HG02943 (cell line): ENCODE measurements around the gene LYRM4.

Experiments
- ATAC-seq: cut with Tn5 transposase; IDR thresholded peaks from one replicate; pipeline ENCODE4 v1.9.1; 2021; ENCODE audit warnings: mild to moderate bottlenecking, low read depth, moderate library complexity; ENCODE audit not compliant: unreplicated experiment

LYRM4 gene

DNA sequence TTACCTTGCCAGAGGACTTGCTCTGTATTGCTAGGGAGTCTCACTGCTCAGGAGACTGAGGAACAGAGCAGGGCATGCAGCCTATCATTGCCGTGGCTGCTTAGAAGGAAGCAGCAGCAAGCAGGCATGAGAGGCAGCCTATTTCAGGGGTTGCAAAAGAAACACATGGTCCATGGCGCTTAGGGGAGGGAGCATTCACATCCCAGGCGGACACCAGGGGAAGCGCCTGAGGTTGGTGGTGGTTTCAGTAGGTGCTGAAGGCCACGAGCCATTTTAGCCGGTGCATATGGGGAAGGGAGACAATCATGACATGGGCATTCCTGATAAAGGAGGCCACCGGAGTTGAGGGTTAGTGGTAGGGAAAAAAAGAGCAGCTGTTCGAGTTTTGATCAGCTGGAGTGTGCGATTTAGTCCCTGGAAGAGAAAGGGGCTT is 21.5 kb upstream of the LYRM4 start:
- ATAC-seq: no peak

DNA sequence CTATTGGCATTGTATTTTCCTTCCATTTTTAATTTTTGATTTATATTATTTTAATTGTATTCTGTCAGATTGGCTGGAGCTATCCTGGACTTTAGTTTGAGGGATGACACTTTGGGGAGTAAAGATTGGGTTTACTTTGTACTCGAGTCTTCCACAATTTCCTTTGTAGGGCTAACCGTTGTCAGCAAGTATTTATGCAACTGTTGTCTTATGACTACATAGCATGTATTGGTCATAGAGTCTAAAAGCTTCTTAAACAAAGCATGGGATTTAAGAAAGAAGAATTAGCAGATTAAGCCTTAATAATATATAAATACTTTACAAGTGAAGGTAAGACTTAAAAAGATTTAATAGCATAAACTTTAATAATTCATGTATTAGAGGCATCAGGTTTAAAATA is 20.2 kb upstream of the LYRM4 start:
- no peak for ATAC-seq

DNA sequence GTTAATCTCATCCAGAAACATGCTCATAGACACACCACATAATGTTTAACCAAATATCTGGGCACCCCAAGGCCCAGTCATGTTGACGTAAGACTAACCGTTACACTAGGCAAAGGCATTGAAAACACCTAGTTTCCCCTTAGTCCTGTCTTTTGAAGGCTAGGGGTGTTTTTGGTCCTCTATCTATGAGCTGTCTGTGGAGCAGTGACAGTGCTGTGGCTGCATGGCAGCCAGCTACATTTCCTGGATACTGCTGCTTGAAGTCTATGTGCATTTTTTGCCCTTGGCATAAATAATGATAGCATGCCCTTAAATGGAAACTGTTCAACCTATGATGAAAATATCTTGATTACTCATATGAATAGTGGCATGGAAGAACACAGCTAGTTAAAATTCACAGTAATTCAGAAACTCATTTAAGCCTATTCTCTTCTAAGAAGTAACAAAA is 19.2 kb upstream of the LYRM4 start:
- no peak for ATAC-seq

DNA sequence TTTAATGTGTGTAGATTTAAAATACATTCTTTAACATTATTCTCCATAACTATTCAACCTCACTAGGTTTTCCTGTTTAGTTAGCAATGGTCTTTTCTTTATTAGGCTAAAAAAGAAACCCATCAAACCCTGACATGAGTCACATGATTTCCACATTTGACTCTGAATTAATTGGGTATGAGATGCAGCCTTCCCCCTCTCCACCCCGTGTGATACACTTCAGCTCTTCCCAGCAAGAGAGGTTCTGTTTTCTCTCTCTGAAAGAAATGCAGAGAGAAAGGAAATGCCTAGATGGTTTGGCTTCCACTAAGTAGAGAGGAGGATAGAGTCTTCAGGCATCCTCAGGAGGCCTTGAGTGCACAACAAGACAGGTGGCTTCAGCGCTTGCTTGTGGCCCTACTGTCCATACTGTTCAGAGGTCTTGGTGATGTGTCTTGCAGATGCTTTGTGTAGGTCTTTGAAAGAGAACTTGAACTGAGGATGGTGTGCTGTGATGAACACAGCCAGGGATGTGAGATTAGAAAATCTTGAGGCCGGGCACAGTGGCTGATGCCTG is 17.9 kb upstream of the LYRM4 start:
- ATAC-seq: no peak

DNA sequence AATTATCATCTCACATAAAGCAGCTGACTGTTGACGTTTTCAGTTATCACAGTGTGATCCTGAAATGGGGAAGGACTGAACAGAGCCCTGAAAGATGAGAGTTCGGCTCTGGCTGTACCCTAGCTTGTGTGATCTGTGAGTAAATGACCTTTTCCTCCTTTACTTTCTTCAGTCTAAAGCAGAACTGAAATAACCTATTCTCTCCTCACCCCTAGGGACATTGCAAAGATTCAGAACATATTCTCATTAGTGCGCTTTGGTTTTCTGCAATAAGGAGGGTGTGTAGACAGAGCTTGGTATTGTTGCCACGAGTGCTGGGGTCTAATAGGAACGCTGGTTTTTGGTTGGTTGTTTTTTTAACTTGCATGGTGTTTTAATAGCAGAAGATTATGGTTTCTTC is 17.3 kb upstream of the LYRM4 start:
- no peak for ATAC-seq

DNA sequence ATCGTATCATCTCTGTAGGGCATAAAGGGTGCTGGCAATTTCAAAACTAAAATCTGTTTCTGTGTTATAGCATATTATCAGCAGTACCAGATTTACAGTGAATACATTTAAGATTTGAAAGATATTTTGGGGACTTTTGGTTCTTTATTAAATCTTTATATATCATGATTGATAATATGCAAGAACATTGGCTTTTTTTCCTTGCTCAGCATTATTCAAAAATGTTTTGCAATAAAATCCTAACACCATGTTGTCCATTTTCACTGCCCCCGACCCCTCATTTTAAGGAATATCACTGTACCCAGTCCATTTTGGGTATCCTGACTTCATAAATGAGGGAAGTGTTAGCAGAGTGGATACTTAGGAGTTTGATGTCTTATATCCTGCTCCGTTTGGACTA is 16.8 kb upstream of the LYRM4 start:
- ATAC-seq: no peak

DNA sequence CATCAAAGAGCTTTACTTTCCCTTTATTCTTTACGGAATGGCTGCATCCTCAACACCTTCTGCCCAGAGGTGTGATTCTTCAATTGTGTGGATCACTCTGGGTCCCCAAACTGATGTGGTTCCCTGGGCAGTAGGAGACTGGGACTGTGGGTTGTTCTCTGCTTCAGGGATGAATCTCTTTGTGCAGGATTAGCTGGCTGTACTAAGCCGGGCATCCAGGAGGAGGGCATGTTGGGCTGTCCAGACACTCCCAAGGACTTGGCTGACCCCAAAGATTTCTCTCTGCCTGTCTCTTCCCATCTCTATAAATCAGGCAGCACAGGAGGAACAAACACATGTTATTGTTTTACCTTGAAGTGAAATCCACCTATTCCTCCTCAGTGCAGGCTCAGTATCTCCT is 15.8 kb upstream of the LYRM4 start:
- no peak for ATAC-seq

DNA sequence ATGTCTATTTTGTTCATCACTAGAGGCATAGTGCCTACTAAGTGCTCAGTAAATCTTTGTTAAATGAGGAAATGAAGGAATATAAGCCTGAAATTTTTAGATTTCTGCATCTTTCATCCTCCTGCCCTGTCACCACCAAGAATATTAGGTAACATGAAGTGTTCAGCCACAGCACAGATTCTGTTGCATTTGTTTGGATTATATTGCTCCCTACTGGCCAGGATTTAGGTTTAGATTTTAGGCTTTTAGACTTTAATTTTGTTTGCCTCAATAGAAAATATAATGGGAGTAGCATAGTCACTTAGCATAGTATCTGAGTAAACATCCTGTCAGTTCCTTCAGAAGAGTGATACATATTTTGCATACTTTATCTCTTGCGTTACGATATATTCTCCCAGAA is 14.7 kb upstream of the LYRM4 start:
- no peak for ATAC-seq

DNA sequence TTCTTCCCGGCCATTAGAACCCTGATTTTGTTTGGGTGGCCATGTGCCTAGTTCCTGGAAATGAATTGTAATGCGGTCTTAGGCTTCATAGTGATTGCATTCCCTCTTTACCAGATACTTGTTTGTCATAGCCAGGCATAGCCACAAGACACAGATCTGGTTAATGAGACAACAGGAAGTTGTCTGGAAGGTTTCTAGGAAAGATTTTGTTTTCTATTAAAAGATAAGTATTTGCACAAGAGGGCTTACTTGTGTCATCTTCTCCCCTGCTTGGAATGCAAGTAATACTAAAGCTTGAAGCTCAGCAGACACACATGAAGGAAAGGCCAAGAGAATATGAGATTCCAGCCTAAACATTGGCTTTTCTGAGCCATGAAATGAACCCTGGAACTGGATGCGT is 13.5 kb upstream of the LYRM4 start:
- no peak for ATAC-seq

DNA sequence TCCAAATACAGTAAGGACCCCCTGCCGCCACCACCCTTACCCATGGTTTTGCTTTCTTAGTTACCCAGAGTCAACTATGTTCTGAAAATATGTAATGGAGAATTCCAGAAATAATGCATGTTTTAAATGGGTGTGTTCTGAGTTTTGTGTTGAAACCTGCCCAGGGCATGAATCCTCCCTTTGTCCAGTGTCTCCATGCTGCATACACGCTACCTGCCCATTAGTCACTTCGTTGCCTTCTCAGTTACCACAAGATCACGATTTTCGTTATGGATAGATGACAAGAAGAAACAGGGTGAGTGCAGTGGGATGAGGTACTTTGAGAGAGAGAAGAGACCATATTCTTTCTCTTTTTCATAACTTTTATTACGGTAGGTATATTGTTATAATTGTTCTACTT is 11.2 kb upstream of the LYRM4 start:
- no peak for ATAC-seq

DNA sequence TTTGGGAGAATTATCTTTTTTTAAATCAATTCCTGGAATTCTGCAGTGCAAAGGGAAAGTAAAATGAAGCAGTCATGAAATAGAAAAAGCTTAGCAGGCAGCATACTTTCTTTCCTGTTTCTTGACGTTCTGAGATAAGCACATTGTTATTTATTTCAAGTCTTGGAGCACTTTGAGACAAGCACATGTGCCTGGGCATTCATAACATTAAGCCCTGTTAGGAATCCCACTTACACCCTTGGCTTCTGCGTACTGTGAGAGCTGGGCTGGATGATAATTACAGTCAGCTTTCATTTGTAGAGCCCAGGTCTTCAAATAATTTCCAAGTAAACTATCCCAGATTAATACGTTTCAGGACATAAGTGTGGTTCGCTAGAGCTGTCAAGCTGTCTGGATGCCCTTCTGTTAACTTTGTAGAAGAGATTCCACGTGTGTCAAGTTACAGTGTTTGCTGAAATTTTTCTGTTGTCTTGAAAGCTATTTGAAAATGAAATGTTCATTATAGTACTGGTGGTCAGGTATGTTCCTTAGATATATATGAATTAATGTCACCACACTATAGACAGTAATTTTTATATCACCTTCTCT is 9.4 kb upstream of the LYRM4 start:
- ATAC-seq: no peak

DNA sequence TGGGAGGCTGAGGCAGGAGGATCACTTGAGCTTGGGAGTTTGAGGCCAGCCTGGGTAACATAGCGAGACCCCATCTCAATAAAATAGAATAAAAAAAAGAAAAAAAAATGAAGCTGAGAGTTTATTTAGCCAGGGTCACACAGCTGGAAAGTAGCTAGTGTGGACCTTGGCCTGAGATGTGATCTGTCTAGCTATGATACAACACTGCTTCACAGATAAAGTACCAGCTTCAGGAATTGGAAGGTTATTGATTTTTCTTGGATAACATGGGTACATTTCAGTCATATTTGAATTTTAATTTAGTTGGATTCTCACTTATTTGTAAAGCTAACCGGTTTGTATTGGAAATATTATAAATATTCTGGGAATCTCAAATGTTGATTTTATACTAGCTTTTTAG is 5.7 kb upstream of the LYRM4 start:
- no peak for ATAC-seq

DNA sequence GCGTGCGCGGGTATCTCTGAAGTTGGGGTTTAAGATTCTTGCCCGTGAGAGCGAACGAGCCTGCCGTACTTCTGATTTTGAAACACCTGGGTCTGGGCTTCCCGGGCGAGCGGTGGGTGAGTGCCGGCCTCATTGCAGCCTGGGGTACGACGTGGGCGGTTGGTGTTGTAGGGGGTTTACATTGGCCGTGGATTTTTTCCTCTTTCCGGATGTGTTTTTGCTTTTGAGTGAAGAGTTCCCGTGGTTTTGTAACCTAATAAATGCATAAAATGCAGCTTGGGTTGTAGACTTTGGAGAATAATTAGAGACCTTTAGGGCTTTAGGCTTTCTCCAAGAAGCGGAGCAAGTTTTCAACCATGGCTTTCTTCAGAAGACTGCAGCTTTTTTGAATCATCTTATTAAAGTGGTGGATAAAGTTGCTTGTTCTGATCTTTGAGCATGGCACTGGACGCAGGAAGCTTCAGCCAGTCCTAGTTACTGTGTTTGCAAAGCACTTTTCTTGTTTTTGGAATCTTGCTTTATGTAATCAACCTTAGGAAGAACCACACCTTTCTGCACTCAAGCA is 877 bp upstream of the LYRM4 start:
- ATAC-seq: no peak

DNA sequence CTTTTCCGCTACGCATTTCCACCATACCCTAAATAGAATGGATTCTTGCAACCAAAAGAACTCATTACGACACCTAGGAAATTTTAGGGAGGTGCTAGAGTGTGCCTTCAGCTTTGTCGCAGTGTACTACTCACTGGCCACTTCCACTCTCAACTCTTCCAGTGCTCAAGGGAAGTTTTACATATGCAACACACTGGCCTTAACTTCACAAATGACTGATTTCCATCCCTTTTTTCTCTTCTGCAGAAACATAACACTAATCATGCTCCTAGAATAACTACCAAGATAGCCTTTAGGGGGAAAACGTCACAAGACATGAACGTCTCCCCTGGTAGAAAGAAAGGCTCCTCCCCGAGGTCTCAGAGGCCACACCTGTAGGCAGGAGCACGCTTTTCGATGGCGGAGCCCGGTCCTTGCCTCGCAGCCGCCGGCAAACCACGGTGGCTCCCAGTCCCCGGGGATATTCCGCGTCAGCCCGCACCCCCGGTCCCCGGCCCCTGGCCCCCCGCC is 584 bp downstream of the LYRM4 start:
- peak; percentile 70 for ATAC-seq

DNA sequence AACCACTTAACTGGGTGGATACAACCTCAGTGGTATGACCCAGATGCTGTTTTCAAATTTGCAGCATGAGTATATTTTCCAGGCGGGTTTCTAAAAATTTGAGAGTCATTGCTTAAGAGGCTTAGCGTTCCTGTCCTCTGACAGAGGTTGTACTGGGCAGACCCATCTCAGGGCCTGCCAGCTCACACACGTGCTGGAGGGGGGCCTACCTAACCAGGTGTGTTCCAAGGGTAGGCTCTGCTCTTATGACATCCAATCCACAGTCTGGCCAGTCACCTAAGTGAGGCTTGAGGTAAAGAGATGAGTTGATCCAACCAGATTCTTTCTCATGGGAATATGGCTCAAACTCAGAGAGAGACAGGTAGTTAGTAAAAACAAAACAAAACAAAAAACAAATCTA is 1.3 kb downstream of the LYRM4 start:
- no peak for ATAC-seq

DNA sequence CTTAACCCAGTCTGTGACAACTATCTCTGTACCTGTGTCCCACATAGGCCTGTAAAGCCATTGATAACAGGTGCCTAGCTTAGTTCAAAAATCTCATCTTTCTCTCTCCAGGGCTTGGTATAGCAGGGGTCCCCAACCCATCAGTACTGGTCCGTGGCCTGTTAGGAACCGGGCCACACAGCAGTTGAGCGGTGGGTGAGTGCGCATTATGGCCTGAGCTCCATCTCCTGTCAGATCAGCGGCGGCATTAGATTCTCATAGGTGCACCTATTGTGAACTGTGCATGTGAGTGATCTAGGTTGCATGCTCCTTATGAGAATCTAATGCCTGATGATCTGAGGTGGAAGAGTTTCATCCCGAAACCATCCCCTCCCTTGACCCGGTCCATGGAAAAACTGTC is 3.4 kb downstream of the LYRM4 start:
- no peak for ATAC-seq

DNA sequence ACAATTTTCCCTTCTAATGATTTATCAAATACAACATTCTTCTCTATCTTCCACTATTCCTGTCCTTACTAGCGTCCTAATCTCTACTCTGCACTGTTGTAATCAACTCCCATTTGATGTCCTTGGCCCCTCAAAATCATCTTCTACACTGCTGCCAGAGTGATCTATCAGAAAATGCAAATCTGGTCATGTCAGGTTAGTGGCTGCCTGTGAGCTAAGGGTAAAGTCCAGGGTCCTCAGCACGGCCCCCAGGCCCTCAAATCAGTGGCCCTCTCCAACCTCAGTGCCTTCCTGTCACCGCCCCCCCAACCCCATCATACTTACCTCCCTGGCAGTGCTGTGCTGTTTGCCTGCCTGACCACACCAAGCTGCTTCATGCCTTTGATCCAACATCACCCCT is 3.8 kb downstream of the LYRM4 start:
- no peak for ATAC-seq

DNA sequence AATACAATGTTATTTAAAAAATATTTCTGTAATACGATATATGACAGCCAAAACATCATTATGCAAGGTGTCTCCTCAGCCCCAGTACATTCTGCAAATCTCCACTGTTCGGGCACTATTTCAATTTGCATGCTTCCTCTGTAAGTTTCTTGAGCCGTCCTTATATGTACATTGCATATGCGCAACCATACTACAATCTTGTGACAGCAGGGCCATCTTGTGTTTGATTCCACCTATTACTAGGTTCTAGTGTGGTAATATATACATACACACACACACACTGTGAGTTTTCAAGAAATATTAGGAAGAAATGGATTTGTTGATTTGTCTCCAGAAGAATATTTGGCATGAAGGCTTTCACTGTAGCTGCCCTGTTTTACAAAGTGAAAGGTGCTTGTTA is 9.8 kb downstream of the LYRM4 start:
- no peak for ATAC-seq

DNA sequence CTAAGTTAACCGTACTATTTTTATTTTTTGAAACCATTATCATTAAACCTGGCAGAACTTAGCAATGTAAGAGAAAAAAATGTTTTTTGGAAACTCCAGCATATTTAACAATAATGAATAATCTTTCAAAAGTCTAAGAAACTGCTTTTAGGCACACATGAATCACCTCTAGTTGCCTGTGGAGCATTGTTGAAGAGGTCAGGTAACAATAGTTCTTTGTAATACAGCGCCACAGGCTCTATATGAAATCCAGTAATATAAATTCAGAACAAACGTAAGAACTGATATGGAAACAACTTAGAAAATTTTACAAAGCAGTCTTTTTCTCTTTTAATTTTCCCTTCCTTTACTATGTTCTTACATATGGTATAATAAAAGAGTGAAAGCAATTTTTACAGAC is 10.3 kb downstream of the LYRM4 start:
- no peak for ATAC-seq

DNA sequence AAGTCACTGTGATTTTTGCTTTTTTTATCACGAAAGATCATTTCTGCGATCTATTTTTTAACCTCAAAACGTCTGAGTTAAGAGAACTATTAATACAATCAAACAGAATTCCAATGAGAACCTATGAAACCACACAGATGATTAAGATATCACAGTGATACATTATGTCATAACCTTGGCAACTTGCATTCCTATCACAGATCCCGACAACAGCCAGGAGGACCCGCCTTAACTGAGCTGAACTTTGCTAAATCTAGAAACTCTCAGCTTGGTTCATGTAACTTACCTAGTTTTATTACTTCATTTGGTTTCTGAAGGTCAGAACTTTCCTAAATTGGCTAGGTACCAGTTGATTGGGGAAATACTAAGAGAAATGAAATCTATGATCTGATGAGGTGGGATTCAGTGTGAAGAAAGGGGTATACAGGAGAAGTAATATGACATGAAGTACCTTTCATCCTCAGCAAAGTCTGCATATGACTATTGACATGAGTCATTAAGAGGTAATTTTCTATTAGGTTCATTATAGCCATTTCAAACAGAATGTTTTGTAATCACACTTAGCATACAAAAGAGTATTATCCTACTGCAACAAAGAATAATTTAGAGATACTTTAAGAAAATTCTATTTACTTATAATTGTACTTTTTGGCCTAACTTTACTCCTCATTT is 11.2 kb downstream of the LYRM4 start:
- no peak for ATAC-seq

DNA sequence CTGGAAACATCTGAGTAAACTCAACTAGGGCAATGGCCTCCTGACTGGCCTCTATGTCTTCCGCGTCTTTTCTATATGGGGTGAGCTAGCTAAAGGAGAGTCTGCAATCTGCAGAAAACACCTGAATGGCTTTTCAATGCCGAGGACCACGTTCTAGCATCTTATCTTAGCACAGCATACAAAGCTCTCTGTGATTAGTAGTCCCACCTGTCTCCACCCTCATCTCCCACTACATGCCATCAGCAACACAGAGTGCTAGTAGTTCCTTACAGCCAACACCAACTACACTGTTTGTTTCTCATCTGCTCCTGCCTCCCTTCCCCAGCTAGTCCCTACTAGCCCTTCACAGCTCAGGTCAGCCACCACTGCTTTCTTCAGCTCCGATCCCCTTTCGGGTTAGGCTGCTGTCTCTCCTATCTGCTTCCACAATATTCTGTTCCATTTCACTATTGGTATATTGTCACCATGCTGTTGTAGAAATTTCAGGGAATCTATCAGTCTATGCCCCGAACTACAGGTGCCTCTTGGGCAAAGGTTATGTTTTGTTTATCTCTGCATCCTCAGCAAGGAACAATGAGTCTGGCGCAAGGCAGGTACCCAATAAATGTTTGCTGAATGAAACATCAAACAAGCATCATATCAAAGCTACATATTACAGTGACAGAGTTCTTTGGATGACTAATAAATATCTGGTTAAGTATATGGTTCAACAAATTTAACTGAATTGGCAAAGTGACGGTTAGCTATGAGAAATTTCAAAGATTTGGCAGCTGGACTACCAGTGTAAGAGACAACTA is 12.2 kb downstream of the LYRM4 start:
- ATAC-seq: no peak
